ENCODE results near the gene AP2B1. TPM values are rescaled to one million over a fixed set of nuclear protein-coding genes. Genes with fewer than 3 reads are reported as not detected.

Gene AP2B1
- total RNA-seq, 6 donors from 2014 or later: 52.7 to 140 (median 101) TPM

DNA sequence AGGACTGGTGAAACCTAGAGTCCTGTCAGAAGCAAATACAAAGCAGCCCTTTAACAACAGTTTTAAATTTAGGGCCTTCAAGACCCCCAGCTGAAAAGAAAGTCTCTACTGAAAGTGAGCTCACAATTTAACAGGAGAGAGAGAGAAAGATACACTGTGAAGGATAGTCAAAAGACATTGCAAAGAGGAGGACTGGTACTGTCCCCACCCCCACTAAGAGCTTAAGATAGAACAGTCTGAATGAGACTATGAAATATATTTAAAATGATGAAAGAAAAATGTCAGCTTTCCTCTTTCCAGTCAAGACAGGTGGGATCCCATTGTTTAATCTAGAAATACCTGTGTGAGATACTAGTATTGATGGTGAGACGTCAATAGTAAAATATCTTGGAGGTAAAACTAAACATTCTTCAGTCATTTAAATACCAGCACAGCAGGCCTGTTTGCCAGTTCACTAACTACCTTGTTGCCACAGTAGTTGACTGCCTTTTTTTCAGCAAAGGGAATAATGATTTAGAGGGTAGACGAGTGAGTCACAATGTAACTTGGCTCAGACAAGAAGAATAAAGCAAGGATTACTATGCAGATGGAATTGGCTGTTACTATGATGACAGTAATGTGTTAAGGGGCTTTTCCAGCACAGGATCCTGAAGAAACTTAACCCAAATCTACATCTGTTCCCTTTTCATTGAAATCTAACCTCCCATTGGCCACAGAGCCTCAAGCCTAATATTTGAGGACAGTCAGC is 97.1 kb downstream of the AP2B1 start:
- no peaks in the 10 kb centered on the region for H3K9me3 ChIP-seq
- peaks cover 6 to 94% (median 46%) of the 10 kb centered on the region in 4 donors for H3K36me3 ChIP-seq
- no peak overlapping the region for H3K4me3 ChIP-seq
- no peak overlapping the region for H3K27ac ChIP-seq
- no peaks in the 10 kb centered on the region for H3K4me1 ChIP-seq
- WGBS, 2 donors: 85 to 93% methylated on average over 2 of the region's 2 CpGs
- DNase-seq: no peak
- H3K27me3 ChIP-seq: no peaks in the 10 kb centered on the region
- no peak for ATAC-seq (ENCODE audit: low FRiP score in 2 of 2)
- TF ChIP-seq EP300 (IDR thresholded peaks at IDR 0.05): no peak

DNA sequence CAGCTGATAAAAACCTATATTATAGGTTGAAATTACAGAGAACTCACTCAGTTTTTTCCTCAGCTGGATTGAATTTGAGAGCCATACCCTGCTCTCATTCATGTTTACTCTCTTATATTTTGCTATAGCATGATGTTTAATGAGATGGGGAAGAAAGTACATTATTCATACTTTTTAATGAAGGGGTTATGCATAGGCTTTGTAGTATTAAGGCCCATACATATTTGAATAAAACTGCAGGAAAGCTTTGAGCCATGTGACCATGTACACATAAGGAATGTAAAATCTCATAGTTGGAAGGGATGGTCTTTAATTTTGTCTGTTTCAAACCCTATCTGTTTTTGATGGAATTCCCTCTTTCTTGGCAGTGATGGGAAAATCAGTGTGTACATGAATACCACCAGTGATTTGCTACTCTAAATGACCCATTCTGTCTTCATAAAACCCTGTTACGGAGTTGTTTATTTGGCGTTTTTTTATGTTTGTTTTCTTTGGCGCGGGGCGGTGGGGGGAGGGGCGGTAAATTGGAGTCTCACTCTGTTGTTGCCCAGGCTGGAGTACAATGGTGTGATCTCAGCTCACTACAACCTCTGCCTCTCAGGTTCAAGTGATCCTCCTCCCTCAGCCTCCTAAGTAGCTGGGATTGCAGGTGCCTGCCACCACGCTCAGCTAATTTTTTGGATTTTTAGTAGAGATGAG is 105.5 kb downstream of the AP2B1 start:
- Histone ChIP-seq H3K27me3 (no peaks in the 10 kb centered on the region), H3K36me3 (peaks cover 7 to 79% (median 17%) of the 10 kb centered on the region in 4 donors), H3K27ac (no peak overlapping the region), H3K4me1 (no peaks in the 10 kb centered on the region), H3K9me3 (no peaks in the 10 kb centered on the region), H3K4me3 (no peak overlapping the region)
- ATAC-seq (ENCODE audit: low FRiP score in 2 of 2): no peak
- TF ChIP-seq, protein P1, sequence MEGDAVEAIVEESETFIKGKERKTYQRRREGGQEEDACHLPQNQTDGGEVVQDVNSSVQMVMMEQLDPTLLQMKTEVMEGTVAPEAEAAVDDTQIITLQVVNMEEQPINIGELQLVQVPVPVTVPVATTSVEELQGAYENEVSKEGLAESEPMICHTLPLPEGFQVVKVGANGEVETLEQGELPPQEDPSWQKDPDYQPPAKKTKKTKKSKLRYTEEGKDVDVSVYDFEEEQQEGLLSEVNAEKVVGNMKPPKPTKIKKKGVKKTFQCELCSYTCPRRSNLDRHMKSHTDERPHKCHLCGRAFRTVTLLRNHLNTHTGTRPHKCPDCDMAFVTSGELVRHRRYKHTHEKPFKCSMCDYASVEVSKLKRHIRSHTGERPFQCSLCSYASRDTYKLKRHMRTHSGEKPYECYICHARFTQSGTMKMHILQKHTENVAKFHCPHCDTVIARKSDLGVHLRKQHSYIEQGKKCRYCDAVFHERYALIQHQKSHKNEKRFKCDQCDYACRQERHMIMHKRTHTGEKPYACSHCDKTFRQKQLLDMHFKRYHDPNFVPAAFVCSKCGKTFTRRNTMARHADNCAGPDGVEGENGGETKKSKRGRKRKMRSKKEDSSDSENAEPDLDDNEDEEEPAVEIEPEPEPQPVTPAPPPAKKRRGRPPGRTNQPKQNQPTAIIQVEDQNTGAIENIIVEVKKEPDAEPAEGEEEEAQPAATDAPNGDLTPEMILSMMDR (IDR thresholded peaks at IDR 0.05): no peak
- TF ChIP-seq POLR2A (IDR thresholded peaks at IDR 0.05) (no peak), EP300 (IDR thresholded peaks at IDR 0.05) (no peak), POLR2AphosphoS5 (IDR thresholded peaks at IDR 0.05) (no peak)
- no peak for DNase-seq
- WGBS, 2 donors: 92 to 96% methylated on average over 7 of the region's 7 CpGs

DNA sequence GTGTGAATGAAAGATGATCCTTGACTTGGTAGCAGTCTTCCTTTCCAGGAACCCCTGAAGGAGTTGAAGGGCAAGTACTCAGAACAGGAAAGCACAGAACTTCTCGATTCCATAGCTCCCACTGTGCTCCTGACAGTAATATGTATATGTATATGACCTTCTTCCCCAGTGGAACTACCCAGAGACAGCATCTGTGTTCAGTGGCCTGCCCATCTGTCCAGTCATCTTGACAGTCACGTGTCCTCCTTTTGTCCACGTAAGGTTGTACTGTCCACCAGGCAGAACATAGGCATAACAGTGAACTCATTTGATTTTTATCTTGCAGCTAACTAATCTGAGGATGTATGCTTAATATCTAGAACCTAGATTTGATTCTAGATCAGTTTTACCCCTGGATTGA is 106.5 kb downstream of the AP2B1 start:
- Histone ChIP-seq H3K9me3 (no peaks in the 10 kb centered on the region), H3K36me3 (peaks cover 7 to 69% (median 15%) of the 10 kb centered on the region in 4 donors), H3K27me3 (no peaks in the 10 kb centered on the region), H3K4me1 (no peaks in the 10 kb centered on the region), H3K4me3 (no peak overlapping the region), H3K27ac (no peak overlapping the region)
- WGBS, 2 donors: 92 to 97% methylated on average over 3 of the region's 3 CpGs
- DNase-seq (no peak), ATAC-seq (ENCODE audit: low FRiP score in 2 of 2) (no peak)
- TF ChIP-seq, protein P1 (IDR thresholded peaks at IDR 0.05): no peak
- TF ChIP-seq EP300 (IDR thresholded peaks at IDR 0.05) (no peak), POLR2A (IDR thresholded peaks at IDR 0.05) (no peak), POLR2AphosphoS5 (IDR thresholded peaks at IDR 0.05) (no peak)

DNA sequence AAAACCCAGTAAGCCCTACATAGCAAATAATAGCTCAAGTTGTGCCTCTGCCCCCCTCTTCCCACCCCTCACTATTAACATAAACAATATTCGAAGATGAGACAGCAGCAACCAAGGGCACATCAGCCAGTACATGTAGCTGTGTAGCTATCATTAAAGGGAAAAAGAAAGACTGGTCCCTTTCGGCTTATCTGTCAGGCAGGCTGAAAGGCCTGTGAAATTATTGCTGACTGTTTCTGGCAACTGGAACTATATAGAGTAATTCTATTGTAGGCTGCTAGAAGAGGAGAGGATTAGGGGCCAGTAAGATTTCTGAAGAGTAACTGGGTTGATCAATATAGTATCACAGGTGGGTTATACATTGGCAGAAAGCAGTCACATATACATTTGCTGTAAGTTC is 107.8 kb downstream of the AP2B1 start:
- ATAC-seq (ENCODE audit: low FRiP score in 2 of 2): no peak
- Histone ChIP-seq H3K4me3 (no peak overlapping the region), H3K36me3 (peaks cover 3 to 63% (median 14%) of the 10 kb centered on the region in 4 donors), H3K9me3 (no peaks in the 10 kb centered on the region), H3K27ac (no peak overlapping the region), H3K27me3 (no peaks in the 10 kb centered on the region), H3K4me1 (no peaks in the 10 kb centered on the region)
- WGBS, 2 donors: 59 to 70% methylated on average over 2 of the region's 2 CpGs
- no peak for DNase-seq
- TF ChIP-seq POLR2AphosphoS5 (IDR thresholded peaks at IDR 0.05) (no peak), EP300 (IDR thresholded peaks at IDR 0.05) (no peak), POLR2A (IDR thresholded peaks at IDR 0.05) (no peak)
- TF ChIP-seq, protein P1 (IDR thresholded peaks at IDR 0.05): no peak

DNA sequence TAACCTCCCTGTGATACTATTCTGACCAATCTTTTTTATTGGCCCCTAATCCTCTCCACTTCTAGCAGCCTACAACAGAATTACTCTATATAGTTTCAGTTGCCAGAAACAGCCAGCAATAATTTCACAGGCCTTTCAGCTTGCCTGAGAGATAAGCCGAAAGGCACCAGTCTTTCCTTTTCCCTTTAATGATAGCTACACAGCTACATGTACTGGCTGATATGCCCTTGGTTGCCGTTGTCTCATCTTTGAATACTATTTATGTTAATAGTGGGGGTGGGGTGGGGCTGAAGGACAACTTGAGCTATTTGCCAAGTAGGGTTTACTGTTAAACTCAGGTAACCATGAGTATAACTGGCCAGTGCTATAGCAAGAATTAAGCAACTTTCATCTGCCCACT is 108.5 kb downstream of the AP2B1 start:
- WGBS, 2 donors: 64 to 82% methylated on average over 2 of the region's 2 CpGs
- no peaks in the 10 kb centered on the region for H3K4me1 ChIP-seq
- H3K27me3 ChIP-seq: no peaks in the 10 kb centered on the region
- no peak overlapping the region for H3K4me3 ChIP-seq
- H3K9me3 ChIP-seq: no peaks in the 10 kb centered on the region
- no peak overlapping the region for H3K27ac ChIP-seq
- ATAC-seq (ENCODE audit: low FRiP score in 2 of 2) (no peak), DNase-seq (no peak)
- TF ChIP-seq, protein P1 (IDR thresholded peaks at IDR 0.05): no peak
- no peak for TF ChIP-seq POLR2A (IDR thresholded peaks at IDR 0.05)
- no peak for TF ChIP-seq POLR2AphosphoS5 (IDR thresholded peaks at IDR 0.05)
- TF ChIP-seq EP300 (IDR thresholded peaks at IDR 0.05): no peak
- peaks cover 3 to 56% (median 14%) of the 10 kb centered on the region in 4 donors for H3K36me3 ChIP-seq
